ENCODE results near the gene AGMAT.

GRCh38 chr1:15609631-15610030, 24.8 kb upstream of the AGMAT start:
- TF ChIP-seq CTCF (IDR thresholded peaks at IDR 0.05; ENCODE audit: low read depth, low read length) (no peak), MAX (IDR thresholded peaks at IDR 0.05; ENCODE audit: low read depth, low read length) (no peak)

All from NB4 (cell line).